K562 (cell line): Measurements from ENCODE around the gene TBL2. TPM values are rescaled to one million over a fixed set of nuclear protein-coding genes. Genes with fewer than 3 reads are reported as not detected.
A peak's percentile ranks its signal among the peaks of the same experiment; 100 is the strongest.

ENCODE experiments used
- BRF1 ChIP-seq: IDR thresholded peaks from 3 replicates; pipeline ENCODE4 v1.6.1; 2011; ENCODE audit warnings: borderline replicate concordance, mild to moderate bottlenecking; ENCODE audit not compliant: insufficient read length; ENCODE audit errors: extremely low read depth
- CBX1 ChIP-seq: sonication (generic); IDR thresholded peaks from 2 replicates; pipeline ENCODE4 v1.6.1; 2016; ENCODE audit warnings: antibody characterized with exemption, low read depth, mild to moderate bottlenecking
- HNRNPUL1 ChIP-seq: fragments of 200-400 bp; formaldehyde crosslinking; IDR thresholded peaks from 2 replicates; pipeline ENCODE4 v1.6.1; 2017; ENCODE audit warnings: low read length
- KDM5B ChIP-seq: fragments of 200-600 bp; sonication (generic); IDR thresholded peaks from 2 replicates; pipeline ENCODE4 v1.6.1; 2012; ENCODE audit warnings: low read depth, mild to moderate bottlenecking, moderate library complexity, low read length, control low read depth, inconsistent platforms; ENCODE audit not compliant: insufficient replicate concordance
- L3MBTL2 ChIP-seq: fragments of 450-650 bp; IDR thresholded peaks from 2 replicates; pipeline ENCODE4 v1.6.1; 2016; ENCODE audit warnings: mild to moderate bottlenecking, moderate library complexity
- MYNN ChIP-seq, 2 experiments: sonication (generic); formaldehyde crosslinking in 1 of 2; IDR thresholded peaks; 2 replicates each; pipeline versions ENCODE4 v1.5.0 to v1.6.1; 2016 to 2020; ENCODE audit warnings: antibody characterized with exemption in 1 of 2, missing genetic modification reagents in 1 of 2
- OTX1 ChIP-seq: fragments of 450-650 bp; formaldehyde crosslinking; IDR thresholded peaks from 2 replicates; pipeline ENCODE4 v1.4.0; 2022; ENCODE audit warnings: mild to moderate bottlenecking
- PHF20 ChIP-seq: fragments of 450-650 bp; IDR thresholded peaks from 2 replicates; pipeline ENCODE4 v1.6.1; 2018; ENCODE audit not compliant: partially characterized antibody
- PHF8 ChIP-seq: fragments of 200-600 bp; sonication (generic); IDR thresholded peaks from 2 replicates; pipeline ENCODE4 v1.6.1; 2012; ENCODE audit warnings: mixed run types, mild to moderate bottlenecking, inconsistent platforms, low read length, moderate library complexity, borderline replicate concordance
- POLR2A ChIP-seq: fragments of 450-650 bp; conservative IDR thresholded peaks from 2 replicates; pipeline ENCODE4 v1.6.1; 2016
- SAFB2 ChIP-seq: fragments of 200-400 bp; formaldehyde crosslinking; IDR thresholded peaks from 2 replicates; pipeline ENCODE4 v1.6.1; 2018; ENCODE audit warnings: borderline replicate concordance, low read length, low read depth, moderate library complexity; ENCODE audit not compliant: severe bottlenecking
- SAP30 ChIP-seq: fragments of 200-600 bp; sonication (generic); IDR thresholded peaks from 2 replicates; pipeline ENCODE4 v1.6.1; 2012; ENCODE audit warnings: borderline replicate concordance, low read depth, mild to moderate bottlenecking, moderate library complexity, low read length, control low read depth, inconsistent platforms; ENCODE audit not compliant: insufficient read depth, poor library complexity, severe bottlenecking
- SLC30A9 ChIP-seq: fragments of 250-450 bp; sonication (Bioruptor Pico); IDR thresholded peaks from 2 replicates; pipeline ENCODE4 v1.8.0; 2022; ENCODE audit warnings: mild to moderate bottlenecking, moderate library complexity
- TEAD1 ChIP-seq, 2 experiments: fragments of 450-650 bp in 1 of 2; sonication (generic) in 1 of 2; formaldehyde crosslinking; IDR thresholded peaks; 2 replicates each; pipeline versions ENCODE4 v1.4.0 to v1.8.0; 2020 to 2022; ENCODE audit warnings: mild to moderate bottlenecking in 2 of 2, missing genetic modification reagents in 1 of 2
- ZBTB40 ChIP-seq, 2 experiments: fragments of 450-650 bp in 1 of 2; sonication (generic) in 1 of 2; formaldehyde crosslinking in 1 of 2; IDR thresholded peaks; 2 replicates each; pipeline versions ENCODE4 v1.7.1 to v1.9.0; 2016 to 2022; ENCODE audit warnings: inconsistent platforms in 1 of 2, mild to moderate bottlenecking in 1 of 2, missing genetic modification reagents in 1 of 2
- polyA plus RNA-seq, 8 experiments: library from polyadenylated mRNA; depleted of rRNA in 4 of 8; stranded (reverse) in 5 of 8; unstranded in 3 of 8; fragments of >200 nt; fragmentation: Nextera tagmentation in 2 of 8; fragmentation: Illumina TruSeq in 1 of 8; extraction: Ambion mirVana in 2 of 8; extraction: Trizol in 1 of 8; gene quantifications; 2 replicates each; pipeline versions ENCODE4 v1.2.1 to v1.2.3, GENCODE V29; 2011 to 2014; ENCODE audit warnings: inconsistent platforms in 1 of 8, missing spikeins in 1 of 8
- total RNA-seq, 7 experiments: library from RNA; depleted of rRNA in 6 of 7; stranded (reverse); fragments of >200 nt in 6 of 7; fragmentation: Illumina TruSeq in 2 of 7; extraction: Trizol in 2 of 7; gene quantifications; 2 replicates each; pipeline versions ENCODE4 v1.2.1 to v1.2.3, GENCODE V29; 2011 to 2021; ENCODE audit warnings: low replicate concordance in 1 of 7

TBL2 gene
- total and polyA plus RNA-seq, 9 of the 15 experiments (the other 6 are each of a cell fraction or from before 2014, with no cell fraction given): 2.5 to 123 (median 49.2) TPM

DNA sequence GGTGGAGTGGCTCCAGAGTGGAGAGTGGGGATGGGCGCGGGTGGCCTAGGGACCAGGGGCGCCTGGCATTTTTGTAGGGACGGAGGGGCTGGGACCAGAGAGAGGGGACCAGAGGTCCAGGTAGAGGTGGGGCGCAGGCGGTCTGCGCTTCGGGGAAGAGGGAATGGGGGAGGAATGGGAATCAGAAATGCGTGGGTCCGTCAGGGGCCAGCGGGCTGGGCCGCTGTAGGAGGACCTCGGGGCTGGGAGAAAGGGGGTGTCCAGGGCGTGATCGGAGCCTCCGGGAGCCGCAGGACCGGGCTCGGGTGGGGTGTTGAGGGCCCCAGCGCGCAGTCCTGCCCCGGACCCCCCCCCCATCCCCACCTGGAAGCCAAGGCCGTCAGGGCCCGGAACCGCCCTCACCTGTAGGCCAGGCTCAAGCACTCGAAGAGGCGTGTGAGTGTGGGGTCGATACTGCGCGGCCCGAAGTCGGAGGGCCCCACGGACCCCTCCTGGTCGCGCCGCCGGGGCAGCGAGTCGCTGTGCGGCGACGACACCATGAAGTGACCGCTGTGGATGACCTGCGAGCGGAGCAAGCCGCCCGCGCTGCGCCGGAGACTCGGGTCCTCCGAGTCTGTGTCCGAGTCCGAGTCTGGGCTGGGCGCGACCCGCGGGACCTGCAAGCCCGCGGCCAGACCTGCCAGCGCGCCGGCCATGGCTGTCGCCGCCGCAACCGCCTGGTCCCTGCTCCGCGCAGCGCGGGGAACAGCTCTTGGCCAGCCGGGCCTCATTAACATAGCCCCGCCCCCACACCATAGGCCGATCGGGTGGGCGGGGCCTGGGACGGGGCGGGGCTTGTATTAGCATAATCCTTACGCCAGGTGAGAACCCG, 45.7 kb upstream of the TBL2 start, which contains the start of gene MLXIPL (continued):
- no peak for TF ChIP-seq HNRNPUL1
- TF ChIP-seq SAP30: peak; percentile 41
- peak; percentile 86; the same call in 1 of the 2 replicates for TF ChIP-seq PHF8
- TF ChIP-seq L3MBTL2: peak; percentile 85
- no peak for TF ChIP-seq SAFB2
- peak; percentile 74 for TF ChIP-seq PHF20
- TF ChIP-seq CBX1: peak; percentile 88; the same call in 1 of the 2 replicates
- no peak for TF ChIP-seq MYNN (IDR thresholded peaks at IDR 0.05)
- TF ChIP-seq MYNN (CRISPR knock-in tag; IDR thresholded peaks at IDR 0.05): no peak
- TF ChIP-seq POLR2A: peak; percentile 82
- TF ChIP-seq KDM5B: peak; percentile 59
- peak; percentile 18; the same call in 1 of the 2 replicates for TF ChIP-seq OTX1 (CRISPR knock-in tag)
- TF ChIP-seq SLC30A9 (CRISPR knock-in tag): no peak
- TF ChIP-seq ZBTB40 (IDR thresholded peaks at IDR 0.05): peak; percentile 42; the same call in 1 of the 2 replicates
- TF ChIP-seq ZBTB40 (CRISPR knock-in tag; IDR thresholded peaks at IDR 0.05): no peak
- TF ChIP-seq TEAD1 (CRISPR knock-in tag; IDR thresholded peaks at IDR 0.05): peak in 1 of 2 experiments; percentile 50; a peak in 1 of 4 replicates
- TF ChIP-seq BRF1: no peak
